ENCODE measurements around the gene THADA. TPM values are rescaled to one million over a fixed set of nuclear protein-coding genes. Genes with fewer than 3 reads are reported as not detected.

Gene THADA
- total RNA-seq, 1 experiment from 2014 or later: 27.5 TPM

- H3K27me3 Mint-ChIP-seq (ENCODE audit: low read depth): no peaks in the 10 kb centered on the region
- ChIA-PET CTCF (no interaction called here), POLR2A (interaction anchor here (0.7 kb wide), 1 partner anchor 69 kb away, joined by 3 read pairs; no protein-coding TSS in a partner anchor)
- peaks cover 26% of the 10 kb centered on the region for H3K4me1 Mint-ChIP-seq
- H3K27ac Mint-ChIP-seq: no peak overlapping the region
- no peak for ATAC-seq
- no peak for DNase-seq (ENCODE audit: low spot score)
- H3K36me3 Mint-ChIP-seq: no peaks in the 10 kb centered on the region
- TF ChIP-seq GTF2I (CRISPR knock-in tag; conservative IDR thresholded peaks at IDR 0.05): no peak
- no peak for TF ChIP-seq ZNF532 (CRISPR knock-in tag; IDR thresholded peaks at IDR 0.05; ENCODE audit: borderline replicate concordance)
- TF ChIP-seq ZNF396 (CRISPR knock-in tag; IDR thresholded peaks at IDR 0.05; ENCODE audit: borderline replicate concordance): no peak
- no peak overlapping the region for H3K4me3 Mint-ChIP-seq
- no peaks in the 10 kb centered on the region for H3K9me3 Mint-ChIP-seq
Measured at GRCh38 chr2:43332653-43333052, 263.2 kb downstream of the THADA start.

- TF ChIP-seq GABPB1 (CRISPR knock-in tag; IDR thresholded peaks at IDR 0.05): no peak
- TF ChIP-seq TP53 (CRISPR knock-in tag; IDR thresholded peaks at IDR 0.05): no peak
- TF ChIP-seq HMGA2 (CRISPR knock-in tag; IDR thresholded peaks at IDR 0.05): no peak
- TF ChIP-seq ZNF396 (CRISPR knock-in tag; IDR thresholded peaks at IDR 0.05; ENCODE audit: borderline replicate concordance): no peak
- TF ChIP-seq MXD4 (CRISPR knock-in tag; IDR thresholded peaks at IDR 0.05; ENCODE audit: borderline replicate concordance): no peak
- TF ChIP-seq FOXK1 (CRISPR knock-in tag; IDR thresholded peaks at IDR 0.05): no peak
- no peak for TF ChIP-seq OVOL2 (CRISPR knock-in tag; IDR thresholded peaks at IDR 0.05; ENCODE audit: borderline replicate concordance)
- no peak for TF ChIP-seq JUN (CRISPR knock-in tag; IDR thresholded peaks at IDR 0.05)
- TF ChIP-seq NFATC4 (CRISPR knock-in tag; IDR thresholded peaks at IDR 0.05): no peak
- no peak for TF ChIP-seq EMX1 (CRISPR knock-in tag; IDR thresholded peaks at IDR 0.05)
- TF ChIP-seq ZNF219 (CRISPR knock-in tag; IDR thresholded peaks at IDR 0.05; ENCODE audit: borderline replicate concordance): no peak
- no peak for TF ChIP-seq MYBL2 (CRISPR knock-in tag; IDR thresholded peaks at IDR 0.05)
- TF ChIP-seq ZNF263 (CRISPR knock-in tag; IDR thresholded peaks at IDR 0.05; ENCODE audit: low read depth): no peak
- no peak for TF ChIP-seq CBFB (CRISPR knock-in tag; IDR thresholded peaks at IDR 0.05; ENCODE audit: low read depth)
- no peak for TF ChIP-seq GTF2I (CRISPR knock-in tag; conservative IDR thresholded peaks at IDR 0.05)
- no peak for TF ChIP-seq CREB1 (CRISPR knock-in tag; IDR thresholded peaks at IDR 0.05)
- TF ChIP-seq, protein P1, sequence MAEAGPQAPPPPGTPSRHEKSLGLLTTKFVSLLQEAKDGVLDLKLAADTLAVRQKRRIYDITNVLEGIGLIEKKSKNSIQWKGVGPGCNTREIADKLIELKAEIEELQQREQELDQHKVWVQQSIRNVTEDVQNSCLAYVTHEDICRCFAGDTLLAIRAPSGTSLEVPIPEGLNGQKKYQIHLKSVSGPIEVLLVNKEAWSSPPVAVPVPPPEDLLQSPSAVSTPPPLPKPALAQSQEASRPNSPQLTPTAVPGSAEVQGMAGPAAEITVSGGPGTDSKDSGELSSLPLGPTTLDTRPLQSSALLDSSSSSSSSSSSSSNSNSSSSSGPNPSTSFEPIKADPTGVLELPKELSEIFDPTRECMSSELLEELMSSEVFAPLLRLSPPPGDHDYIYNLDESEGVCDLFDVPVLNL (CRISPR knock-in tag; IDR thresholded peaks at IDR 0.05; ENCODE audit: borderline replicate concordance, low read depth): no peak
- no peak for TF ChIP-seq ATF6 (CRISPR knock-in tag; IDR thresholded peaks at IDR 0.05)
- TF ChIP-seq FOXP4 (CRISPR knock-in tag; IDR thresholded peaks at IDR 0.05): no peak
- DNase-seq (ENCODE audit: low spot score) (no peak), ATAC-seq (no peak)
- H3K27me3 Mint-ChIP-seq (ENCODE audit: low read depth): no peaks in the 10 kb centered on the region
- H3K4me3 Mint-ChIP-seq: no peak overlapping the region
- no peaks in the 10 kb centered on the region for H3K9me3 Mint-ChIP-seq
- peaks cover 26% of the 10 kb centered on the region for H3K4me1 Mint-ChIP-seq
- no peak overlapping the region for H3K27ac Mint-ChIP-seq
- H3K36me3 Mint-ChIP-seq: no peaks in the 10 kb centered on the region
- ChIA-PET CTCF (interaction anchor here (1.2 kb wide), 1 partner anchor 19 kb away, joined by 7 read pairs; no protein-coding TSS in a partner anchor), POLR2A (interaction anchor here (0.6 kb wide), 1 partner anchor 31 kb away, joined by 3 read pairs; no protein-coding TSS in a partner anchor)
Measured at GRCh38 chr2:43331422-43331821, 264.4 kb downstream of the THADA start.
